AG09309 (cell line): Measurements from ENCODE around the gene BTBD9.

Experiments
- DNase-seq: peaks from one replicate; pipeline ENCODE4 v3.0.0-alpha.2; 2010; ENCODE audit warnings: low read depth
- H3K4me3 ChIP-seq: 2 replicates; pipeline ENCODE4 v1.5.1; 2011; ENCODE audit warnings: mild to moderate bottlenecking, low read depth, low read length, moderate library complexity; ENCODE audit not compliant: control insufficient read depth
- CTCF ChIP-seq: IDR thresholded peaks from 2 replicates; pipeline ENCODE4 v1.5.1; 2011; ENCODE audit warnings: mild to moderate bottlenecking, low read depth, low read length, inconsistent platforms; ENCODE audit not compliant: insufficient read depth, control insufficient read depth; ENCODE audit errors: missing control alignments

The BTBD9 gene

GRCh38 chr6:38339914-38340313 is 299.8 kb downstream of the BTBD9 start:
- TF ChIP-seq CTCF: no peak
- no peak overlapping the region for H3K4me3 ChIP-seq

GRCh38 chr6:38337819-38338465 is 301.8 kb downstream of the BTBD9 start:
- H3K4me3 ChIP-seq: no peak overlapping the region
- peak; percentile 67 for DNase-seq
- peak; percentile 27 for TF ChIP-seq CTCF

More at GRCh38 chr6:38339914-38340313, 299.8 kb downstream of the BTBD9 start:
- no peak for DNase-seq

GRCh38 chr6:38336922-38337321 is 302.8 kb downstream of the BTBD9 start:
- no peak for TF ChIP-seq CTCF
- H3K4me3 ChIP-seq: no peak overlapping the region
- DNase-seq: no peak

GRCh38 chr6:38326837-38327236 is 312.9 kb downstream of the BTBD9 start:
- DNase-seq: no peak
- TF ChIP-seq CTCF: no peak
- H3K4me3 ChIP-seq: no peak overlapping the region

GRCh38 chr6:38323216-38323615 is 316.5 kb downstream of the BTBD9 start:
- no peak for TF ChIP-seq CTCF
- DNase-seq: no peak
- H3K4me3 ChIP-seq: no peak overlapping the region

- no peak for TF ChIP-seq CTCF
- no peak for DNase-seq
- no peak overlapping the region for H3K4me3 ChIP-seq
Observed at GRCh38 chr6:38322138-38322537, 317.6 kb downstream of the BTBD9 start.
